Measurements from ENCODE around the gene UQCRHL. TPM values are rescaled to one million over a fixed set of nuclear protein-coding genes. Genes with fewer than 3 reads are reported as not detected.
"Not testable (repeated sequence)": the region's sequence is repeated elsewhere in the genome, so short reads cannot be mapped to it uniquely, and the experiment has no call there.

Gene UQCRHL
- total RNA-seq, 1 experiment from 2014 or later: 1.5 TPM

- DNase-seq (ENCODE audit: low spot score): peak; percentile 91
Observed at GRCh38 chr1:15835741-15836510, 28.5 kb upstream of the UQCRHL start.

GRCh38 chr1:15835205-15835740, 27.8 kb upstream of the UQCRHL start:
- no peak for DNase-seq (ENCODE audit: low spot score)

- DNase-seq (ENCODE audit: low spot score): peak; percentile 71
Observed at GRCh38 chr1:15834406-15835204, 27.2 kb upstream of the UQCRHL start.

- DNase-seq (ENCODE audit: low spot score): no peak
Observed at GRCh38 chr1:15833842-15834405, 26.5 kb upstream of the UQCRHL start.

GRCh38 chr1:15833069-15833679, 25.7 kb upstream of the UQCRHL start:
- peak; percentile 61 for DNase-seq (ENCODE audit: low spot score)

- no peak for DNase-seq (ENCODE audit: low spot score)
Observed at GRCh38 chr1:15830258-15830657, 22.8 kb upstream of the UQCRHL start.

- not testable (repeated sequence) for DNase-seq (ENCODE audit: low spot score)
Observed at GRCh38 chr1:15828931-15829330, 21.5 kb upstream of the UQCRHL start.

- DNase-seq (ENCODE audit: low spot score): not testable (repeated sequence)
Observed at GRCh38 chr1:15827567-15827966, 20.1 kb upstream of the UQCRHL start.

GRCh38 chr1:15826810-15827507, 19.5 kb upstream of the UQCRHL start:
- DNase-seq (ENCODE audit: low spot score): no peak

- DNase-seq (ENCODE audit: low spot score): peak; percentile 64
Observed at GRCh38 chr1:15825800-15826199, 18.4 kb upstream of the UQCRHL start.

- DNase-seq (ENCODE audit: low spot score): no peak
Observed at GRCh38 chr1:15820478-15820877, 13.0 kb upstream of the UQCRHL start.

- DNase-seq (ENCODE audit: low spot score): no peak
Observed at GRCh38 chr1:15816674-15817073, 9.2 kb upstream of the UQCRHL start.

GRCh38 chr1:15810073-15810472, 2.6 kb upstream of the UQCRHL start:
- no peak for DNase-seq (ENCODE audit: low spot score)

- no peak for DNase-seq (ENCODE audit: low spot score)
Observed at GRCh38 chr1:15808955-15809354, 1.5 kb upstream of the UQCRHL start.

- DNase-seq (ENCODE audit: low spot score): no peak
Observed at GRCh38 chr1:15807121-15807520, 328 bp downstream of the UQCRHL start.

- no peak for DNase-seq (ENCODE audit: low spot score)
Observed at GRCh38 chr1:15804060-15804459, 3.4 kb downstream of the UQCRHL start.

- DNase-seq (ENCODE audit: low spot score): no peak
Observed at GRCh38 chr1:15803380-15803779, 4.1 kb downstream of the UQCRHL start.

- DNase-seq (ENCODE audit: low spot score): peak; percentile 32
Observed at GRCh38 chr1:15802234-15802965, 5.0 kb downstream of the UQCRHL start.

- DNase-seq (ENCODE audit: low spot score): peak; percentile 86
Observed at GRCh38 chr1:15799928-15800835, 7.3 kb downstream of the UQCRHL start.
